ENCODE measurements around the gene DOP1B. TPM values are rescaled to one million over a fixed set of nuclear protein-coding genes. Genes with fewer than 3 reads are reported as not detected.

The DOP1B gene, protein sequence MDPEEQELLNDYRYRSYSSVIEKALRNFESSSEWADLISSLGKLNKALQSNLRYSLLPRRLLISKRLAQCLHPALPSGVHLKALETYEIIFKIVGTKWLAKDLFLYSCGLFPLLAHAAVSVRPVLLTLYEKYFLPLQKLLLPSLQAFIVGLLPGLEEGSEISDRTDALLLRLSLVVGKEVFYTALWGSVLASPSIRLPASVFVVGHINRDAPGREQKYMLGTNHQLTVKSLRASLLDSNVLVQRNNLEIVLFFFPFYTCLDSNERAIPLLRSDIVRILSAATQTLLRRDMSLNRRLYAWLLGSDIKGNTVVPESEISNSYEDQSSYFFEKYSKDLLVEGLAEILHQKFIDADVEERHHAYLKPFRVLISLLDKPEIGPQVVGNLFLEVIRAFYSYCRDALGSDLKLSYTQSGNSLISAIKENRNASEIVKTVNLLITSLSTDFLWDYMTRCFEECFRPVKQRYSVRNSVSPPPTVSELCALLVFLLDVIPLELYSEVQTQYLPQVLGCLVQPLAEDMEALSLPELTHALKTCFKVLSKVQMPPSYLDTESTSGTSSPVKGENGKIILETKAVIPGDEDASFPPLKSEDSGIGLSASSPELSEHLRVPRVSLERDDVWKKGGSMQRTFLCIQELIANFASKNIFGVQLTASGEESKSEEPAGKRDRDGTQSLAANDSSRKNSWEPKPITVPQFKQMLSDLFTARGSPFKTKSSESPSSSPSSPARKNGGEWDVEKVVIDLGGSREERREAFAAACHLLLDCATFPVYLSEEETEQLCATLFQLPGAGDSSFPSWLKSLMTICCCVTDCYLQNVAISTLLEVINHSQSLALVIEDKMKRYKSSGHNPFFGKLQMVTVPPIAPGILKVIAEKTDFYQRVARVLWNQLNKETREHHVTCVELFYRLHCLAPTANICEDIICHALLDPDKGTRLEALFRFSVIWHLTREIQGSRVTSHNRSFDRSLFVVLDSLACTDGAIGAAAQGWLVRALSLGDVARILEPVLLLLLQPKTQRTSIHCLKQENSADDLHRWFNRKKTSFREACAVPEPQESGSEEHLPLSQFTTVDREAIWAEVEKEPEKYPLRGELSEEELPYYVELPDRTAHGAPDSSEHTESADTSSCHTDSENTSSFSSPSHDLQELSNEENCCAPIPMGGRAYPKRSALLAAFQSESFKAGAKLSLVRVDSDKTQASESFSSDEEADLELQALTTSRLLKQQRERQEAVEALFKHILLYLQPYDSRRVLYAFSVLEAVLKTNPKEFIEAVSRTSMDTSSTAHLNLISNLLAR (N-terminal part only)
- 3.6 to 5.1 TPM (median 3.8 TPM) in 5 replicates for total RNA-seq (2022; extraction: Qiagen RNA extraction; ENCODE audit: low read depth)

DNA sequence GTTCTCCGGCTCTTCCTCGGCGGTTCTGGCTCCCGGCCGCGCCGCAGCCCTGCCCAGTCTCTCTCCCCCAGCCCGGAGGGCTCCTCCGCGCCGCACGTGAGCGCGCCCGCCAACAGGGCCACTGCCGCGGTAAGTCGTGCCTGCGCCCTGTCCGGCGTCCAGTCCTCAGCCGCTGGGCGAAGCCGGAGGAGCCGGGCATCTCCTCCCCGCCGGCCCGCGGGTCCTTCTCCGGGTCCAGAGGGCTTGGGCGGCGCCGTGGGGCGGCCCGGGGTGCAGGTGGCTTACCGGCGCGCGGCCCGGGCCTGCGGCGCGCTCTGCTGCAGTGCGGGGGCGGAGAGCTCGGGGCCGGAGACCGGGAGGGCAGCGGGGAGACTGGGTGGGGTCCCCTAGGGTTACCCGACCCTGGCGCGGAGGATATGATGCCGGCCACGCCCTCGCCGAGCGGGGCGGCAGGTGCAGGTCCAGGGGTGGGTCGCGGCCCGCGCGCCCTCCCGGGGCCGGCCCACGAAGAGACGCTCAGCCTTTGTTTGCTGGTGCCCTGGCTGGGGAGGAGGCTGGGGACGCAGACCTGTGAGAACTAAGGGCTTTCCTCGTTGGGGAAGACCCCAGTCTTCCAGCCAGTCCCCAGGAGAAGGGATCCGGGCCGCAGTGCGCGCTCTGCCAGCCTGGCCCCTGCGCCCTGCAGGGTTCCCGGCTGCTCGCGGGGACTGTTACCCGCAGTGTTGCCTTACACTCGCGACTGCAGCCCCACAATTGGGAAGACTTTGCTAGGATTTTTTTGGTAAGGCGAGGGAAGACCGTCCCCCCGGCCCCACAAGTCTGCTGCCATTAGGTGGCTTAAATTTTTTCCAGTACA lies at the start of gene DOP1B:
DOP1B (plus strand) TSS at position 10 of the 856 bp plus-strand sequence. CDS start 7,910 bp downstream, outside the sequence.

DNA sequence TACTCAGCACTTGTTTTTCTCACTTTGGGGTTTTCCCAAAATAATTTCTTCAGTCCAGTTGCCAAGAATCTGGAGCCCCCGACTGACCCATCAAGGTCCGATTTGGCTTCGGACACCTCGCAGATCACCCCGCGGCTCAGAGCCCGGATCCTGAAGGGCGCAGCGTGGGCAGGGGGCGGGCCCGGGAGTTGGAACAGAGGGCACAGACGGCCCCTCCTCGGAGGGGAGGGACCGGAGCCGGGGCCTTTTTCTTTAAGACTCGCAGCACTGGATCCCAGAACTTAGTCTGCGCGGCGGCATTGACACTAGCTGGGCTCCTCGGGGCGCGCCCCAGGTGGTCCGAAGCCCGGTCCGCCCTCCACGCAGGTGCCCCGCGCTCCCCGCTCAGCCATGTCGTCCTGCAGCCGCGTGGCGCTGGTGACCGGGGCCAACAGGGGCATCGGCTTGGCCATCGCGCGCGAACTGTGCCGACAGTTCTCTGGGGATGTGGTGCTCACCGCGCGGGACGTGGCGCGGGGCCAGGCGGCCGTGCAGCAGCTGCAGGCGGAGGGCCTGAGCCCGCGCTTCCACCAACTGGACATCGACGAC lies 21.7 kb upstream of the DOP1B start, which contains the start of gene CBR3:
CBR3 (plus strand) TSS at position 277 of the 588 bp plus-strand sequence; CDS start at position 391, 114 bp downstream.

Other genes with a start within 250 kb of the DOP1B start
- 9.7 to 12.7 TPM (median 10.5 TPM) in 5 replicates for gene SETD4, start 96.3 kb upstream of the DOP1B start, total RNA-seq (2022; extraction: Qiagen RNA extraction; ENCODE audit: low read depth)
- 169 to 198 TPM (median 179 TPM) in 5 replicates for gene CBR1, start 86.8 kb upstream of the DOP1B start, total RNA-seq (2022; extraction: Qiagen RNA extraction; ENCODE audit: low read depth)
- 13.2 to 16.8 TPM (median 15.4 TPM) in 5 replicates for gene CBR3, start 21.7 kb upstream of the DOP1B start, total RNA-seq (2022; extraction: Qiagen RNA extraction; ENCODE audit: low read depth)
- gene MORC3, start 163.4 kb downstream of the DOP1B start, total RNA-seq (2022; extraction: Qiagen RNA extraction; ENCODE audit: low read depth) = 7.0 to 11.6 TPM (median 8.0 TPM) in 5 replicates
- 11.1 to 12.2 TPM (median 11.9 TPM) in 5 replicates for gene CHAF1B, start 228.6 kb downstream of the DOP1B start, total RNA-seq (2022; extraction: Qiagen RNA extraction; ENCODE audit: low read depth)